PFSK-1 (cell line): ENCODE measurements around the gene RFFL.

Experiments used
- POLR2AphosphoS5 ChIP-seq: IDR thresholded peaks from 2 replicates; pipeline ENCODE4 v1.6.1; 2012; ENCODE audit warnings: low read depth, mild to moderate bottlenecking, control low read depth, low read length, moderate library complexity
- REST ChIP-seq, 2 experiments: IDR thresholded peaks; 2 replicates each; pipeline versions ENCODE4 v1.6.1 to v1.8.0; 2011 to 2012; ENCODE audit warnings: low read depth in 2 of 2, low read length in 2 of 2, control low read depth in 1 of 2, inconsistent platforms in 1 of 2, mild to moderate bottlenecking in 1 of 2, moderate library complexity in 1 of 2; ENCODE audit not compliant: insufficient read depth in 1 of 2
- SIN3A ChIP-seq: IDR thresholded peaks from 2 replicates; pipeline ENCODE4 v1.6.1; 2012; ENCODE audit warnings: mild to moderate bottlenecking, low read length, moderate library complexity, borderline replicate concordance; ENCODE audit not compliant: insufficient read depth
- TAF1 ChIP-seq: IDR thresholded peaks from 2 replicates; pipeline ENCODE4 v1.6.1; 2012; ENCODE audit warnings: low read length, control low read depth, borderline replicate concordance; ENCODE audit not compliant: insufficient read depth

GRCh38 chr17:35018814-35019213, 44.7 kb downstream of the RFFL start:
- TF ChIP-seq REST (IDR thresholded peaks at IDR 0.05; ENCODE audit: insufficient read depth in 1 of 2, low read depth in 2 of 2, low read length in 2 of 2) (no peak), POLR2AphosphoS5 (no peak), TAF1 (no peak), SIN3A (no peak)
